Stimulated activated CD4-positive, alpha-beta T cell treated with anti-CD3 and anti-CD28 coated beads, TNF-alpha, amount 100 ng/mL, for 4 hours (primary cell): ENCODE data around the gene SPTA1.
"Not testable (repeated sequence)": the region's sequence is repeated elsewhere in the genome, so short reads cannot be mapped to it uniquely, and the experiment has no call there.

Experiments
- DNase-seq, 3 experiments: peaks; one replicate each; pipeline ENCODE4 v3.0.0-alpha.2; 2020; ENCODE audit warnings: low read depth in 3 of 3

SPTA1 gene

DNA sequence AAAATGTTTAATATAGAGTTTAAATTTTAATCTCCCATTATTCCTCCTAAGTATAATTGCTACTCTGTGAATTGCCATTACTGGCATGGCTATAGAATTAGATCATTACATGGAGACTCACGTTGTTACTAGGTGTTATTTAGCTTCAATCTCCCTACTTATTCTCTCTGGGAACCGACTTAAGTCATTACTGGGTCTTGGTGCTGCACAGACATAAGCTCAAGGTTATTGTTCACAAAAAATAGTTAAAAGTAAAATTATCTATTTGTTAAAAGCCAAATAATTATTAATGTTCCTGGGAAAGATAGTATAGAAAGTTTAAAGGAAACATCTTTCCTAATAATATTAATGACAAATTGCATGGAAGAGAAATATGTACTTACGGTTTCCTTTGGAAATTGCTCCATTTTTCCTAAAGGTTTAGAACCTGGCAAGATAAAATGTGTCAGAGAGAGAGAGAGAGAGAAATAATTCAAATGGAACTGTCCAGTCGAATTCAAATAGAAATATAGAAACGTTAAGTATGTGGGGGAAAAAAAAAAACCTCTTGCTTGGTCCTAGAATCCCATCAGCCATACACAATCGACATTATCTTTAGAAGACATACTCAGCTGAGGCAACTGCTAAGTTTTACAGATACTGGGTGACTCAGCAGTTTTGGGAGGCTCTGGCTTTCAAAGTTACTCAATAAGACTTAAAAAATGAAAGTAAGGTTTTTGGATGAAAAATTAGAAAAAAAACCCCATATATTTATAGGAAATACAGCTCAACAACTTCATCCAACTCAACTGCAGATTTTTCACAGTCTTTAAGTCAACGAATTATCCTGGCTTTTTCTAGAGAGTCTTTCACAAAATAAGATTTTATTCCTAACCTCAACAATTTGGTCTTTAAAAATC, at the start of gene SPTA1:
TSS of gene SPTA1 (minus strand) at position 605 of the 899 bp plus-strand sequence. CDS start at position 407, 198 bp downstream.
- no peak for DNase-seq

DNA sequence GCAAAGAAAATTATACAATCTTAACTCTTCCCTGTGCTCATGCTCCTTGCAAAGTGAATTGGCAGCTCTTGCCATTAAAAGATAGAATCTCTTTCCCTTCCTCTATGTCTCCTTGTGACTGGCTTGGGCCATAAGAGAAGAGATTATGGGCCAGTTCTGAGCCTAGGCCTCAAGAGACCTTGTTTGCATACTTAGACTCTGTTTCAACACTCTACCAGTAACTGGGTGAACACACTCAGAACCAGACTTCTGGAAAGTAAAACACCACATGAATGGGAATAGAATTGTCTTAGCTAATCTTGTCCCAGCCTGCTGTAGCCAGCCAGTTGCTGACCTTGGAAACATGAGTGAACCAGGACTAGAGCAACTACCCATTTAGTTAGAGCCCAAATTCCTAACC, 49.3 kb upstream of the SPTA1 start:
- DNase-seq, result no peak

DNA sequence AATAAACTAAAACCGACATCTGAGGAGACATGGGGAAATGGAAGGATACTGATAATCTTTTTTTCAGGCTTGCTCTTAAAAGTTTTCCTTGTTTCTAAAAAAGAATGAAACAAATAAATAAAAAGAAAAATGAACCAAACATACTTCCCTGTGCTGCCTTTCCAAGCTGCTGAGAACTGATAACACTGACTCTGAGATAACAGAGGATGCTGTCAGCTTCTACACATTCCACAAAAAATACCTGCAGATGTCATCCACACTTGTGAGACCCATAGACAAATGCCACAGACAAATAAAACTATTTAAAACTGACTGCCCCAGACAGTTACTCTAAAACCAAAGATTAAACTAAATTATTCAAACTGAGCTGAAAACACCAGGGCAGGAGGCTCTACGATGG, 46.0 kb upstream of the SPTA1 start:
- no peak for DNase-seq

- no peak for DNase-seq
These were observed 45.2 kb upstream of the SPTA1 start for GRCh38 chr1:158731707-158732106.

- DNase-seq, result no peak
These were observed 43.9 kb upstream of the SPTA1 start for GRCh38 chr1:158730453-158730852.

GRCh38 chr1:158728510-158729225, 42.2 kb upstream of the SPTA1 start:
- DNase-seq, result no peak

DNA sequence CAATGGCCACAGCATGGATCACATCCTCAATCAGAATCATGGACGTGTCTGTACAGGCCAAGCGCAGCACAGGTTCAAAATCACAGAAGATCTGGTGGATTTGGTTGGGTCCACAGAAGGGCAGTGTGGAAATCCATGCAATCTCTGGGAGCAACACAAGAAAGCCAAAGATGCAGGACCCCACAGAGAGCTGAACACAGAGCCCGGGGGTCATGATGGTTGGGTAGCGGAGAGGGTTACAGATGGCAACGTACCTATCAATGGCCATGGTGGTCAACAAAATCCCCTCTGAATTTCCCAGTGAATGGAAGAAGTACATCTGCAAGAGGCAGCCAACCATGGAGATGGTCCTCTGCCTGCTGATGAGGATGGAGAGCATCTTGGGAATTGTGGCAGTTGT, 37.9 kb upstream of the SPTA1 start:
- no peak for DNase-seq

- no peak for DNase-seq
These were observed 34.1 kb upstream of the SPTA1 start, which contains the start of gene OR6K3 for GRCh38 chr1:158720620-158721019. Gene OR6K3, minus strand, starts transcription at chr1:158720720. Its CDS starts 2,605 bp downstream, at chr1:158718115.

DNA sequence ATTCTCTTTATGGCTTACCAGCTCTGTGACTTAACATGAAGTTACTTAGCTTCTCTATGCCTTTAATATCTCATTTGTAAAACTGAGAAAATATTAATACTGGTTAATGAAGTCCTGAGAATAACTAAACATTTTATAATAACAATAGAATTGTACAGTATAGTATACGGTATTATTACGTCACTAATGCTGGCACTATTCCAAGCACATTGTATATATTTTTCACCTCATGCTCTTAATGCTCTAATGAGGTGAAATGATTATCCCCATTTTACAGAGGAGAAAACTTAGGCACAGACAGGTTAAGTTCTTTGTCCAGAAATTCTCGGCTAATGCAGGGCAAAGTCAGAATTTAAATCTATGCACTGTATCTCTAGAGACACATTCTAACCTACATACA, 33.1 kb upstream of the SPTA1 start:
- DNase-seq, result no peak

GRCh38 chr1:158717344-158717743, 30.8 kb upstream of the SPTA1 start:
- no peak for DNase-seq

- no peak for DNase-seq
These were observed 29.8 kb upstream of the SPTA1 start for GRCh38 chr1:158716335-158716734.

GRCh38 chr1:158714754-158715153, 28.2 kb upstream of the SPTA1 start:
- no peak for DNase-seq

DNA sequence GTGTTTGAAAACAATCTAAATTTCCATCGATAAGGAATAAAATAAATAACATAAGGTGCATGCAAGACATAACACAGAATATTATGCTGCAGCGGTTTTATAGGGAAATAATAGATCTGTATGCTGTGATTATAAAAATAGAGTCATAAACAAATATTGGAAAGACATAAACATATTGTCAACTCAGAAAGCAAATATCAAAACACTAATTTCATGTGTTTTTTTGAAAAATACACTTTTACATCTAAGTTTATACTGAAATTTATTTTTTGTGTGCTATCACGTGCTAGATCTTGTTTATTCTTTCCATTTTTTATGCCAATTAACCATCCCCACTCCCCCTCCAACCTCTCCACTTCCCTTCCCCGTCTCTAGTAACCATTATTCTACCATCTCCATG, 24.6 kb upstream of the SPTA1 start:
- DNase-seq, result no peak

DNA sequence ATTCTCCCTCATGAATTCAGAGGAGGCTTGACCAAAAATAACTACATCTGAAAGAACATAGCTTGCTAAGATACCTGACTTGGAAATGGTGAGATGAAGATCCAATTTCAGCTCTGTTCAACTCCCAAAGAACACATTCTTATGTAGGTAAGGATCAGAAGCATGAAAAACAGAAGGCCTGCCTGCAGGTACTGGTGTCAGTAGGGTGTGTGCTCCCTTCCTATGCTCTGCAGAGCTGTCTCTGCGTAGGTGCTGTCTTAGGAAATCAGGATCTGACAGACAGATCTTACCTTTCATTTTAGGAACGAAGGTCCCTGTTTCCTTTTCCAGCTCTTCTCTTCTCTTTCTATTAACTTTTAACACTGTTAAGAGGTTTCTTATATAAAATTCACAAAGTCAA, 19.6 kb upstream of the SPTA1 start:
- no peak for DNase-seq

- no peak for DNase-seq
These were observed 14.0 kb upstream of the SPTA1 start, which contains the start of gene OR6K2 for GRCh38 chr1:158700552-158700951. Gene OR6K2, minus strand, starts transcription at chr1:158700652. Its CDS starts 0 bp downstream, at chr1:158700652.

- no peak for DNase-seq
These were observed 8.1 kb upstream of the SPTA1 start for GRCh38 chr1:158694596-158694995.

GRCh38 chr1:158692356-158692755, 5.8 kb upstream of the SPTA1 start:
- DNase-seq, result no peak

DNA sequence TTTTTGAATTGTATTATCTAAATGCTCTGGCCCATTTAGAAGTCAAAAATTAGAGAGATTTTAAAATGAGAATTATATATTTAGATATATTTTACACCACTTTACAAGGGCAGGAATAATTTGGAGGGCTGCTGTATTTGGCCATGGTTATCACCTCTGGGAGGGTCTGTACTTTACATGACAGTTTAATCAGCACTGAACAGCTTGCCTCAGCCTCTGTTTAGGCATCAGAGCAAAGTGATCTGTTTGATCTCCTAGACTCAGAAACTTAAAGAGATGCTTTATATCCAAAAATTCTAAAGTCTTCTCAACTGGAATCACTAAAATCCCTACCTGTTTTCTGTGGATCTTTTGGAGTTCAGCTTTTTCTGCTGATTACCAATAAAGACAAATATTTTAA, 5.4 kb upstream of the SPTA1 start:
- DNase-seq, result no peak

GRCh38 chr1:158691149-158691548, 4.6 kb upstream of the SPTA1 start:
- DNase-seq, result not testable (repeated sequence)

DNA sequence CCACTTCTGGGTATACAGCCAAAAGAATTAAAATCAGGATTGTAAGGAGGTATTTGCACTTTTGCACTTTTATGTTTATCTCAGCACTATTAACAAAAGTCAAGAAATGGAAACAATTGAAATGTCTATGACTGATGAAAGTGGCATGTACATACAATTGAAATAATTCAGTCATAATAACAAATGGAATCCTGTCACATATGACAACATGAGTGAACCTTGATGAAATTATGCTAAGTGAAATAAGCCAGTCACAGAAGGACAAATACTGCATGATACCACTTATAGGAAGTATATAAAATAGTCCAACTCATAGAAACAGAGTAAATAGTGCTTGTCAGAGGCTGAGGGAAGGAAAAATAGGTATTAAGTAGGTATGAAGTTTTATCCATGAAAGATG, 3.4 kb upstream of the SPTA1 start:
- DNase-seq, result no peak

GRCh38 chr1:158689110-158689509, 2.6 kb upstream of the SPTA1 start:
- DNase-seq, result no peak

DNA sequence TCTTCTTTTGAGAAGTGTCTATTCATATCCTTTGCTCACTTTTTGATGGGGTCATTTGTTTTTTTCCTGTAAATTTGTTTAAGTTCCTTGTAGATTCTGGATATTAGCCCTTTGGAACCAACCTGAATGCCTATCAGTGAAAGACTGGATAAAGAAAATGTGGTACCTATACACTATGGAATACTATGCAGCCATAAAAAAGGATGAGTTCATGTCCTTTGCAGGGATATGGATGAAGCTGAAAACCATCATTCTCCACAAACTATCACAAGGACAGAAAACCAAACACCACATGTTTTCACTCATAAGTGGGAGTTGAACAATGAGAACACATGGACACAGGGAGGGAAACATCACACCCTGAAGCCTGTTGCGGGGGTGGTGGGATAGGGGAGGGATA, 1.8 kb upstream of the SPTA1 start:
- not testable (repeated sequence) for DNase-seq

- no peak for DNase-seq
These were observed 522 bp upstream of the SPTA1 start for GRCh38 chr1:158687037-158687436.
